GM12872 (cell line): ENCODE data around the gene AP2S1.
A peak's percentile ranks its signal among the peaks of the same experiment; 100 is the strongest.

ENCODE experiments used
- TF ChIP-seq, protein P1 (sequence below): IDR thresholded peaks from 3 replicates; pipeline ENCODE4 v1.5.1; 2011; ENCODE audit warnings: low read depth, mild to moderate bottlenecking, low read length, moderate library complexity; ENCODE audit not compliant: insufficient read depth

The AP2S1 gene

DNA sequence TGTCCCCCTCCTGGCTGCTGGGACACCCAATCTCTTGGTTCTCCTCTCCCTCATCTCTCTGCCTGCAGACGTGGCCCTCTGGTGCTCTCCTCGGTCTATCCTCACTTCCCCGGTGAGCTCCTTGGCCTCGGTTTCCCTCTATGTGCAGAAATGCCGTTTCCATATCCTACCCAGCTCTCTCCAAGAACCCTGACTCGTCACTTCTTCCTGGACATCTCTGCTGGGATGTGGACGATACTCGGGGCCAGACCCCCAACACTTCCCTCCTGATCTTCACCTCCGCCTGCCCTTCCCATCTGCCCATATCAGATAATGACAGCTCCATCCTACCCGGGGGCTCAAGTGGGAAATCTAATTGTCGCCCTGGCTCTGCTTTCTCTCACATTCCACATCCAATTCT is 7.9 kb downstream of the AP2S1 start:
- TF ChIP-seq, protein P1, sequence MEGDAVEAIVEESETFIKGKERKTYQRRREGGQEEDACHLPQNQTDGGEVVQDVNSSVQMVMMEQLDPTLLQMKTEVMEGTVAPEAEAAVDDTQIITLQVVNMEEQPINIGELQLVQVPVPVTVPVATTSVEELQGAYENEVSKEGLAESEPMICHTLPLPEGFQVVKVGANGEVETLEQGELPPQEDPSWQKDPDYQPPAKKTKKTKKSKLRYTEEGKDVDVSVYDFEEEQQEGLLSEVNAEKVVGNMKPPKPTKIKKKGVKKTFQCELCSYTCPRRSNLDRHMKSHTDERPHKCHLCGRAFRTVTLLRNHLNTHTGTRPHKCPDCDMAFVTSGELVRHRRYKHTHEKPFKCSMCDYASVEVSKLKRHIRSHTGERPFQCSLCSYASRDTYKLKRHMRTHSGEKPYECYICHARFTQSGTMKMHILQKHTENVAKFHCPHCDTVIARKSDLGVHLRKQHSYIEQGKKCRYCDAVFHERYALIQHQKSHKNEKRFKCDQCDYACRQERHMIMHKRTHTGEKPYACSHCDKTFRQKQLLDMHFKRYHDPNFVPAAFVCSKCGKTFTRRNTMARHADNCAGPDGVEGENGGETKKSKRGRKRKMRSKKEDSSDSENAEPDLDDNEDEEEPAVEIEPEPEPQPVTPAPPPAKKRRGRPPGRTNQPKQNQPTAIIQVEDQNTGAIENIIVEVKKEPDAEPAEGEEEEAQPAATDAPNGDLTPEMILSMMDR, result no peak

DNA sequence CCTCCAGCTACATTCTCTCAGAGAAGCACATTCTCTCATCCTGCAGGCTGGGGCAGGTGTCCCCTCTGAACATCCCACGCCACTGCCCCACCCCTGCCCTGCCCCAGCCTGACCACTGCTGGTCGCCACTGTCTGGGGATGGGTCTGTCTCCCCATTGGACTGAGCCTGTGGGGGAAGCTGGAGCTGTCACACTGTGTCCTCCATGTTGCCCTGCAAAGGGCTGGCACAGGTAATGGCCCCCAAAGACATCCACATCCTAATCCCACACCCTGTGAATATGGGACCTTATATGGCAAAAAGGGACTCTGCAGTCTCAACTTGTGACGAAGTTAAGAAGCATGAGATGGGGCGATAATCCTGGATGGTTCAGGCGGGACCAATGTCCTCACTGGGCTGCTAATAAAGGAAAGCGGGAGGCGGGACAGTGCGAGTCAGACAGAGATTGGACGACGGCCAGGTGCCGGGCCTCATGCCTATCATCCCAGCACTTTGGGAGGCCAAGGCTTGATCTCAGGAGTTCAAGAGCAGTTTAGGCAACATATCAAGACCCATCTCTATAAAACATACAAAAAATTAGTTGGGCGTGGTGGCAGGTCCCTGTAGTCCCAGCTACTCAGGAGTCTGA is 9.1 kb downstream of the AP2S1 start:
- TF ChIP-seq, protein P1, result no peak

DNA sequence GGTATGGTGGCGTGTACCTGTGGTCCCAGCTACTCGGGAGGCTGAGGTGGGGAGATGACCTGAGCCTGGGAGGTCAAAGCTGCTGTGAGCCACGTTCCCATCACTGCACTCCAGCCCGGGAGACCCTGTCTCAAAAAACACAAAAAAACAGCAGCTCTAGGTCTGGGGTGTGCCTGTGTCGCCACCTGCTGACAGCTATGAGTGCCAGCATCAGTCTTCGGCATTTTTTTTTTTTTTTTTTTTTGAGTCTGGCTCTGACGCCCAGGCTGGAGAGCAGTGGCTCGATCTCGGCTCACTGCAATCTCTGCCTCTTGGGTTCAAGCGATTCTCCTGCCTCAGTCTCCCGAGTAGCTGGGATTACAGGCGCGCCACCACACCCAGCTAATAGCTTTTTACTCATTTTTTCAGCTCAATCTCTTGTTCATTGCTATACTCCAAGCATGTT is 10.1 kb downstream of the AP2S1 start:
- TF ChIP-seq, protein P1, result peak; percentile 86

DNA sequence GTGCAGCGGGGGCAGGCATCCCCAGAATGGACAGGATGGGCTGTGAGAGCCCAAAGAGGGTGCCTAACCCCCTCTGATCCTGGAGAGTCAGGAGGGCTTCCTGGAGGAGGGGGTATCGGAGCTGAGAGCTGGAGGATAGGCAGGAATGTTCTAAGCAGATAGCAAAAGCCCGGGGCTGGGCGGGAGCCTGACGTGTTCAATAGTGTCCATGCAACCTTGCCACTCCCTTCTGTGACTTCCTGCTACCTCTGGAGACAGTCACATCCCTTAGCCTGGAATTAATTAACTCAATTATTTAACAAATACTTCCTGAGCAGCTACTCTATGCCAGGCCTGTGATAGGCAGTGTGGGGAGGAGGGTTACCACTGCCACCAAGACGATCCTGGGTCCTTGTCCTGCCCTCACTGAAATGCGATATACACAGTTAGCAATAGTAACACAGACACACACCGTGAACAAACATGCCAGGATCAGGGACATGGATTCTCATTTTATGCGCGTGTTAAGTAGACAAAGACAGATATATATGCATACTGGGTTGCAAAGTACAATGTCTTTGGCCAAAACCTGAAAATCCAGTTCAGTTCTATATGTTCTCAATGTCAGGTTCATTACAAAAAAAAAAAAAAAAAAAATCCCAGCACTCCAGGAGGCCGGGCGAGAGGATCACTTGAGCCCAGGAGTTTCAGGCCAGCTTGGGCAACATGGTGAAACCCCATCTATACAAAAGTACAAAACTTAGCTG is 10.7 kb downstream of the AP2S1 start:
- TF ChIP-seq, protein P1, result no peak

DNA sequence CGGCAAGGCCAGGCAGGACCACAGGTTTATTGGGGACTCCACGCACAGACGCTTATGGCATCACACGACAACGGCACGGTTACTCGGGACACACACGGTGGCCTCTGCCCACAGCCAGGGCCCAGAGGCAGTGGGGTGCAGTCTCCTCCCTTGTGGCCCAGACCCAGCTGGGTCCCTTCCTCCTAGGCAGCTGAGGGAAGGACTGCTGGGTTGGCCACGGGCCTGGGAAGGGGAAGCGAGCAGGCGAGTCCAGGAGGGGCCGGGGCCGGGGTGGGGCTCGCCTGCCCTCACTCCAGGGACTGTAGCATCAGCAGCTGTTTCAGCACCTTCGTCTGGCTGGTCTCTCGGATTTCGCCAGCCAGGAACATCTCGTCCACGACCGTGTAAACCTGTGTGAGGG is 12.5 kb downstream of the AP2S1 start:
- TF ChIP-seq, protein P1, result no peak

DNA sequence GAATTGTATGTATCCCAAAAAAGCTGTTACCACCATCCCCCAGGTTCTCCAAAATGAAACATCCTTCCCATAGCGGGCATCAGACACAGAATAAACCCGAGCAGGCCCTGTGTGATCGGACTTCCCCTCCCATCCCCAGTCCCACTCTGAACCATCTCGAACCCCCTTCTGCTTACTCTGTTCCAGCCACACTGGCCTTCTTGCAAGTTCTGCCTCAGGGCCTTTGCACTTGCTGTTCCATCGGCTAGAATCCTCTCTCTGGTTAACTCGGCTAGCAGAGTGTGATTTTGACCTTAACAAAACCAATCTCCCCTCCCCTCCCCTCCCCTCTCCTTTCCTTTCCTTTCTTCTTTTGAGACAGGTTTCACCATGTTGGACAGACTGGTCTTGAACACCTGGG is 15.7 kb downstream of the AP2S1 start:
- TF ChIP-seq, protein P1, result no peak

DNA sequence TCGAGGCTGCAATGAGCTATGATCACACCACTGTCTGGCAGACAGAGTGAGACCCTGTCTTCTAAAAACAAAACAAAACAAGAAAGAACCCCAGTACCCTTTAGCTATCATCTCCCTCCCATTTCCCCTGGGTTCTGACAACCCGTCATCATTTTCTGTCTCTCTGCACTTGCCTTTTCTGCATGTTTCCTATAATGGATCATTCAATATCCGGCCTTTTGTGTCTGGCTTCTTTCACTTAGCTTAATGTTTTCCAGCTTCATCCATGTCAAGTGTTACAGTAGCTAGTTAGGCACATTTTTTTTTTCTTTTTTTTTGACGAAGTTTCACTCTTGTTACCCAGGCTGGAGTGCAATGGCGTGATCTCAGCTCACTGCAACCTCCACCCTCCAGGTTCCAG is 16.5 kb downstream of the AP2S1 start:
- TF ChIP-seq, protein P1, result no peak
